ENCODE results near the gene GBF1.

- no peak for TF ChIP-seq POLR2AphosphoS5 (IDR thresholded peaks at IDR 0.05; ENCODE audit: low read depth)
- TF ChIP-seq, protein P1, sequence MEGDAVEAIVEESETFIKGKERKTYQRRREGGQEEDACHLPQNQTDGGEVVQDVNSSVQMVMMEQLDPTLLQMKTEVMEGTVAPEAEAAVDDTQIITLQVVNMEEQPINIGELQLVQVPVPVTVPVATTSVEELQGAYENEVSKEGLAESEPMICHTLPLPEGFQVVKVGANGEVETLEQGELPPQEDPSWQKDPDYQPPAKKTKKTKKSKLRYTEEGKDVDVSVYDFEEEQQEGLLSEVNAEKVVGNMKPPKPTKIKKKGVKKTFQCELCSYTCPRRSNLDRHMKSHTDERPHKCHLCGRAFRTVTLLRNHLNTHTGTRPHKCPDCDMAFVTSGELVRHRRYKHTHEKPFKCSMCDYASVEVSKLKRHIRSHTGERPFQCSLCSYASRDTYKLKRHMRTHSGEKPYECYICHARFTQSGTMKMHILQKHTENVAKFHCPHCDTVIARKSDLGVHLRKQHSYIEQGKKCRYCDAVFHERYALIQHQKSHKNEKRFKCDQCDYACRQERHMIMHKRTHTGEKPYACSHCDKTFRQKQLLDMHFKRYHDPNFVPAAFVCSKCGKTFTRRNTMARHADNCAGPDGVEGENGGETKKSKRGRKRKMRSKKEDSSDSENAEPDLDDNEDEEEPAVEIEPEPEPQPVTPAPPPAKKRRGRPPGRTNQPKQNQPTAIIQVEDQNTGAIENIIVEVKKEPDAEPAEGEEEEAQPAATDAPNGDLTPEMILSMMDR (IDR thresholded peaks at IDR 0.05; ENCODE audit: insufficient read depth, low read length) = no peak
- TF ChIP-seq, protein P2, sequence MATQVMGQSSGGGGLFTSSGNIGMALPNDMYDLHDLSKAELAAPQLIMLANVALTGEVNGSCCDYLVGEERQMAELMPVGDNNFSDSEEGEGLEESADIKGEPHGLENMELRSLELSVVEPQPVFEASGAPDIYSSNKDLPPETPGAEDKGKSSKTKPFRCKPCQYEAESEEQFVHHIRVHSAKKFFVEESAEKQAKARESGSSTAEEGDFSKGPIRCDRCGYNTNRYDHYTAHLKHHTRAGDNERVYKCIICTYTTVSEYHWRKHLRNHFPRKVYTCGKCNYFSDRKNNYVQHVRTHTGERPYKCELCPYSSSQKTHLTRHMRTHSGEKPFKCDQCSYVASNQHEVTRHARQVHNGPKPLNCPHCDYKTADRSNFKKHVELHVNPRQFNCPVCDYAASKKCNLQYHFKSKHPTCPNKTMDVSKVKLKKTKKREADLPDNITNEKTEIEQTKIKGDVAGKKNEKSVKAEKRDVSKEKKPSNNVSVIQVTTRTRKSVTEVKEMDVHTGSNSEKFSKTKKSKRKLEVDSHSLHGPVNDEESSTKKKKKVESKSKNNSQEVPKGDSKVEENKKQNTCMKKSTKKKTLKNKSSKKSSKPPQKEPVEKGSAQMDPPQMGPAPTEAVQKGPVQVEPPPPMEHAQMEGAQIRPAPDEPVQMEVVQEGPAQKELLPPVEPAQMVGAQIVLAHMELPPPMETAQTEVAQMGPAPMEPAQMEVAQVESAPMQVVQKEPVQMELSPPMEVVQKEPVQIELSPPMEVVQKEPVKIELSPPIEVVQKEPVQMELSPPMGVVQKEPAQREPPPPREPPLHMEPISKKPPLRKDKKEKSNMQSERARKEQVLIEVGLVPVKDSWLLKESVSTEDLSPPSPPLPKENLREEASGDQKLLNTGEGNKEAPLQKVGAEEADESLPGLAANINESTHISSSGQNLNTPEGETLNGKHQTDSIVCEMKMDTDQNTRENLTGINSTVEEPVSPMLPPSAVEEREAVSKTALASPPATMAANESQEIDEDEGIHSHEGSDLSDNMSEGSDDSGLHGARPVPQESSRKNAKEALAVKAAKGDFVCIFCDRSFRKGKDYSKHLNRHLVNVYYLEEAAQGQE (IDR thresholded peaks at IDR 0.05; ENCODE audit: insufficient replicate concordance, low read depth) = no peak
- no peak for TF ChIP-seq SPI1 (IDR thresholded peaks at IDR 0.05; ENCODE audit: borderline replicate concordance, low read depth)
- TF ChIP-seq GABPA (IDR thresholded peaks at IDR 0.05; ENCODE audit: low read depth) = no peak
These were observed 186.3 kb downstream of the GBF1 start for GRCh38 chr10:102431452-102432124.
